K562 (cell line): Measurements from ENCODE around the gene PDPR.
"Not testable (repeated sequence)": the region's sequence is repeated elsewhere in the genome, so short reads cannot be mapped to it uniquely, and the experiment has no call there.

Source experiments
- ATF4 ChIP-seq: fragments of 450-650 bp; formaldehyde crosslinking; IDR thresholded peaks from 2 replicates; pipeline ENCODE4 v1.4.0; 2022; ENCODE audit warnings: mild to moderate bottlenecking, moderate library complexity
- CTCF ChIP-seq, 3 experiments: IDR thresholded peaks in 2 of 3; conservative IDR thresholded peaks in 1 of 3; 2 replicates each; pipeline ENCODE4 v1.5.1; 2011 to 2012; ENCODE audit warnings: low read length in 3 of 3, mild to moderate bottlenecking in 3 of 3, control low read depth in 2 of 3, improper control_type of control experiment in 1 of 3, inconsistent platforms in 1 of 3, low read depth in 1 of 3, mixed read lengths in 1 of 3, moderate library complexity in 1 of 3; ENCODE audit not compliant: insufficient read depth in 2 of 3
- KAT2B ChIP-seq: IDR thresholded peaks from one replicate; pipeline ENCODE4 v1.6.1; 2012; ENCODE audit warnings: low read depth, mild to moderate bottlenecking, control low read depth, inconsistent platforms, low read length, moderate library complexity
- KAT7 ChIP-seq: sonication (generic); formaldehyde crosslinking; IDR thresholded peaks from 2 replicates; pipeline ENCODE4 v1.8.0; 2022; ENCODE audit warnings: missing genetic modification reagents, mild to moderate bottlenecking, borderline replicate concordance
- MYC ChIP-seq, 2 experiments: fragments of 250-450 bp in 1 of 2; sonication (Bioruptor Pico) in 1 of 2; IDR thresholded peaks; 2 replicates each; pipeline versions ENCODE4 v1.5.1 to v1.6.1; 2012 to 2021; ENCODE audit warnings: low read depth in 2 of 2, borderline replicate concordance in 1 of 2, improper control_type of control experiment in 1 of 2, low read length in 1 of 2, mild to moderate bottlenecking in 1 of 2, moderate library complexity in 1 of 2
- NFE2L1 ChIP-seq: fragments of 450-650 bp; IDR thresholded peaks from 2 replicates; pipeline ENCODE4 v1.6.1; 2016; ENCODE audit warnings: missing genetic modification characterization, low read depth, mild to moderate bottlenecking, missing compliant biosample characterization, moderate library complexity, borderline replicate concordance
- NR3C1 ChIP-seq: sonication (generic); formaldehyde crosslinking; IDR thresholded peaks from 2 replicates; pipeline ENCODE4 v1.8.1; 2022; ENCODE audit warnings: missing genetic modification reagents
- POLR2G ChIP-seq: fragments of 200-400 bp; formaldehyde crosslinking; IDR thresholded peaks from 2 replicates; pipeline ENCODE4 v1.6.1; 2017; ENCODE audit warnings: low read depth, mild to moderate bottlenecking, antibody characterized with exemption, low read length, moderate library complexity
- SP1 ChIP-seq: sonication (generic); formaldehyde crosslinking; IDR thresholded peaks from 2 replicates; pipeline ENCODE4 v1.8.1; 2022; ENCODE audit warnings: mild to moderate bottlenecking, missing genetic modification reagents
- U2AF2 ChIP-seq: fragments of 200-400 bp; formaldehyde crosslinking; optimal IDR thresholded peaks from 2 replicates; pipeline ENCODE3; 2017; ENCODE audit warnings: low read depth, mild to moderate bottlenecking, low read length
- USF1 ChIP-seq: sonication (generic); formaldehyde crosslinking; IDR thresholded peaks from 2 replicates; pipeline ENCODE4 v1.9.0; 2022; ENCODE audit warnings: mild to moderate bottlenecking, missing genetic modification reagents
- ZNF12 ChIP-seq: sonication (generic); formaldehyde crosslinking; IDR thresholded peaks from 2 replicates; pipeline ENCODE4 v1.4.0; 2020; ENCODE audit warnings: mild to moderate bottlenecking, missing genetic modification reagents
- ZNF239 ChIP-seq: fragments of 250-450 bp; sonication (Bioruptor Pico); IDR thresholded peaks from 2 replicates; pipeline ENCODE4 v1.4.0; 2020; ENCODE audit warnings: mild to moderate bottlenecking

- not testable (repeated sequence) for TF ChIP-seq CTCF (IDR thresholded peaks at IDR 0.05 in 2 of 3, conservative IDR thresholded peaks at IDR 0.05 in 1 of 3; ENCODE audit: insufficient read depth in 2 of 3, low read depth in 1 of 3, low read length in 3 of 3); ZNF12; KAT7 (CRISPR knock-in tag); USF1; NR3C1 (CRISPR knock-in tag); ZNF239 (CRISPR knock-in tag); SP1; MYC (IDR thresholded peaks at IDR 0.05; ENCODE audit: low read depth, low read length); MYC (CRISPR knock-in tag; IDR thresholded peaks at IDR 0.05; ENCODE audit: borderline replicate concordance, low read depth); KAT2B; ATF4 (CRISPR knock-in tag); NFE2L1; POLR2G; U2AF2
Measured at GRCh38 chr16:70143231-70143895, 29.2 kb downstream of the PDPR start.
